T-helper 1 cell (primary cell): ENCODE measurements around the gene CFAP45.
A peak's percentile ranks its signal among the peaks of the same experiment; 100 is the strongest.

Experiments used
- DNase-seq, 5 donors: peaks; one replicate each; pipeline ENCODE4 v3.0.0-alpha.2; 2012 to 2020

Gene CFAP45

DNA sequence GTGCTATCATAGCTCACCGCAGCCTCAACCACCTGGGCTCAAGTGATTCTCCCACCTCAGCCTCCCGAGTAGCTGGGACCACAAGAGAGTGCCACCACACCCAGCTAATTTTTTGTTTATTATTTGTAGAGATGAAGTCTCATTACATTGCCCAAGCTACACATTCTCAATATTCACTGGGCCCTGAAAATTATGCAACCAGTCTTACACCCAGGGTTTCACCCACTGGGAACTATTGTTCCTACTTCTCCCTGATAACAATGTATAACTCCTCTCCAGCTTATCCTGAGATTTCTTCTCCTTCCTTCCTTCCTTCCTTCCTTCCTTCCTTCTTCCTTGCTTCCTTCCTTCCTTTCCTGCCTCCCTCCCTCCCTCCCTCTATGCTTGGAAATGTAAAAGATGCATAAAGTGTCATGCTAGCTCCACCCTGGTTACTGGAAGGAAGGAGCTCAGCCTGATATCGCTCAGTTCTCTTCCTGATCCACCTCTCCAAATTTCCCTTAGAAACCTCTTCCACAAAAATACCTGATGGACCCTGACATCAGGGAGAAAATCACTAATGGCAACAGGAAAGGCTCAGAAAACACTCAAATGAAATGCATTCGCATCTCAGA, 26.3 kb downstream of the CFAP45 start:
- no peak for DNase-seq

DNA sequence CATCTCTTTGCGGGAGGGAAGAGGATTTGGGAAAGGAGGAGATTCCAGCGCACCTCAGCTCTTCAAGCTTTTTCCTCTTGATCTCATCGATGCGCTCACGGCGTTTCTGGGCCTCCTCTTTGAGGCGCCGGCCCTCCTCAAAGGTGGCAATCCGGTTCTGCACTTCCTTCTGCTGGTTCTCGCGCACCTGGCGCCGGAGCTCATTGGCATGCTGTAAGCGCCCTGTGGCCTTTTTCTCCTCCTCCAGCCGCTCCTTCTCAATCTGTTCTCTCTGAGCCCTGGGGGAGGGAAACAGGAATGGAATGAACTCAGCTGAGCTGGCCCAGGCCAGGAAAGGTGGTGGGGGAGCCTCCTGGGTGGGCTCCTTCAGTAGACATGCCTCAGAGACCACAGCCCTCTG, 27.1 kb downstream of the CFAP45 start:
- no peak for DNase-seq

DNA sequence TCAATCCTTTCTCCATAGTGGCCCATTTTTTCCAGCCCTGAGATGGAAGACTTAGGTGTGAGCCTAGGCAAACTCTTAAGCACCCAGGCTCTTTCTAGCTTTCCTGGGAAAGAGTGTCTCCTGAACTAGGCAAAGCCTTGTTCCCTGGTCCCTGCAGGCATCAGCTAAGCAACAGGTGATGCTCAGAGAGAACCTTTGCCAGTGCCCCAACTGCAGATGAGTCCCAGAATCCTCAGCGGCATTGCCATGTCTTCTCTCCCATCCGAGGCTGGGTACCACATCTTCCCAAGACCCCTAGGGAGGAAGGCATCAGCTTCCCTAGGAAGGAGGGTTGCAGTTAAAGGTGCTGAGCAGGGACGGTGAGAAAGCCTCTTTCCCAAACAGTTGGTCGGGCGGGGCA, 29.3 kb downstream of the CFAP45 start:
- DNase-seq = no peak

DNA sequence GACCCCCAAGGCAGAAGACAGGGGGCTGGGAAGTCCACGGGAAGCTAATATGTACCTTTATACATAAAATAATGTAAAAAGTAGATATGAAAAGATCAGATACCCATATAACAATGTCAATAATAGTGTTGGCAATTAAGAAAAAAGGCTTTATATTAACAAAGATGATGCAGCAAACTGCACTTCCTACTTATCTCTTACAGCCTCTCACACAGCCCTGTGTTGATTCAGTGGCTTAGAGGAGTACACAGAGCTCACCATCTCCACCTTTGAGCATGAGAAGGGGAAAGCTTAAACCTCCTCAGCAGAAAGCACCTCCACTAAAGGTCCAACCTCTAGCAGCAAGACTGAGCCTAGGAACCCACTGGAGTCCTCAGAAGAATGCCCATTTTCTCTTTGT, 30.4 kb downstream of the CFAP45 start:
- DNase-seq = no peak

DNA sequence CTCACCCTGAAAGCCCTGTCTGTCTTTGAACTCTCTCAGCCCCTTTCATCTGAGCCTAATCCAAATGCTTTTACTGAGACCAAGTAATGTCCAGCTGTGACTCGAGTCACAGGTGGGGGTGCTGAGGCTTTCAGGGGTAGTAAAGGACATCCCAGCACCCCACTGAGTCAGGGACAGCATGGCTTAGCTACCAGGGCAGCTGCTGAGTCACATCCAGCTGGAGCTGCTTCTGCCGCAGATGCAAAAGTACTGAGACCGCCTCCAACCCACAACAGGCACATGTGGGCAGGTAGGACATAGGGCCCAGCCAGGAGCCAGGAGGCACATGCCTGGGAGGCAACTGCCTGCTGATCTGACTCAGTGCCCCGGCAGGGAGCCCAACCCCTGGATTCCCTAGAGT, 30.8 kb downstream of the CFAP45 start:
- no peak for DNase-seq

DNA sequence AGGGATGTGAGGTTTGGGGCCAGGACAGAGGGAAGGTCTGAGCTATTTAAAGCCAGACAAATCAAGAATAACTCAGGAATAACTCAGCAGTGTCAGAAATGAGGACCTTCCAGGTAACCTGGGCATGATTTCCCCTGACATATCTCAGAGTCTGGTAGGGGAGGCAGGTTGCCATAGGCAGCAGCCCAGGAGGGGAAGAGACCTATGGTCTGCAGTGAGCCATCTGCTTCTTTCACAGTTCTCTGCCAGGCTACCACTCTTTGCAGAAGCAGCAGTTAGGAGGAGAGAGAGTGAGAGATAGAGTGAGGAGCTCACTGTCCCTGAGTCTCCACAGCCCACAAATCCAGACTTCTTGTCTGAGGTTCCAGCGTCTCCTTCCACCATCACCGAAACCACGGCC, 31.2 kb downstream of the CFAP45 start:
- DNase-seq = no peak

DNA sequence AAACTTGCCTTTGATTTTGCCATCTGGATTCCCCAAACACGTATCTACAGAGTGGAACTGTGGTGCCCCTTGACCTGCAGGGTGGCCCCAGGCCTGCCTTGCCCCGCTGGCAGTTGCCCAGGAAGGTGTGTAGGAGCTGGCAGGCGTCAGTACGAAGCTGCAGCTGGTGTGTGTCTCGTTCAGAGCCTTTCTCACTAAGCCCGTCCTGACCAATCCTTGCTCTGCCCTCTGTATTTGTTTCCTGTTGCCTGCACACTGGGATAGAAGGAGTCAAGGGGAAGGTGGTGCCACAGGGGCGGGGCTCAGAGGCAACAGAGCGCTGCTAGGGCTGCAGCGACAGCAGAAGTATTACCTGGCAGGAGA, 32.3 kb downstream of the CFAP45 start:
- no peak for DNase-seq

DNA sequence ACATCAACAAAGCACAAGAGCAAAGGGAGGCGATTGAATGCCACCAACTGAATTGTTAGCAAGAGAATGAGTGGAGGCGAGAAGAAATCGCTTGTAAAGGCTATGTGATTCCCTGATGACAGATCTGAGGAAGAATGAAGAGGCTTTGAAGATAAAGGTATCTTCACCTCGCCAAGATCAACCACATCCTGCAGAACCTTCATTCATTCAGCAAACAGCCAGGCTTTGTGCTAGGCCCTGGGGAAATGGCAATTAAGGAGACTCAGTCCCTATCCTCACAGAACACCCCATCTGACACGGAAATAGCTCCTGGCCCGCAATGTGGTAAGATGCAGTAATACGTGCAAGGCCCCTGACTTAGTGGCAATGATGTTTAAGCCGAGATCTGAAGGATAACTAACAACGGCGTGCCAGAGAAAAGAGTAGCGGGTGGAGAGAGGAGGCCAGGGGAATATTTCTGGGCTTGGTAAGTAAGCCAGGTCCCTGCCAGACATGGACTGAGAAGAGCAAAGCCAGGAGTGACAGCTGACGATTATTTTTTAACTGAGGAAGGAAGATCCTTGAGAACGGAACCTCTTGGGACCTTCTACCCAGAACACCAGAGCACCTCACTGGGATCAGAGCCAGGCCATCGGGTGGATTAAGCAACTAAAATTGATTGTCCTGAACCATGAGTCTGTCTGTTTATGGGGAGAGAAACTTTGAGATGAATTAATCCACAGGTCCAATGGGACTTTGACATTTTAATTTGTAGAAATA, 32.9 kb downstream of the CFAP45 start:
- DNase-seq = no peak

DNA sequence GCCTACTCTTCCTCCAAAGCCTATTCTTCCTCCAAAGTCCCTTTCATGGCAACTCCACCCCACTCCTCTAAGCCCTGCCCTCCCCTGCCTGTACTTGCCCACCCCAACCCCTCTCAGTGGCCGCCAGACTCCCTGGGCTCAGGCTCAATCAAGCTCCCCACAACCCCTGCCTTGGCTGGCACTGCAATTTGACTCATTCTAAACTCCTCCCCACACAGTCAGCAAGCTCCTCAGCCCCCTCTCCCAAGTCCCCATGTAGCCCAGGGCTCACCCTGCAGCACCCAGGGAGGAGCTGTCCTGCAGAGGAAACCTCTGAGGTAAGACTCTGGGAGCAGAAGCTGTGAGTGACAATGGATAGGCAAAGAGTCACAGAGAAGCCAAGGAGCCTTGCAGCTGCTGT, 33.9 kb downstream of the CFAP45 start:
- no peak for DNase-seq

DNA sequence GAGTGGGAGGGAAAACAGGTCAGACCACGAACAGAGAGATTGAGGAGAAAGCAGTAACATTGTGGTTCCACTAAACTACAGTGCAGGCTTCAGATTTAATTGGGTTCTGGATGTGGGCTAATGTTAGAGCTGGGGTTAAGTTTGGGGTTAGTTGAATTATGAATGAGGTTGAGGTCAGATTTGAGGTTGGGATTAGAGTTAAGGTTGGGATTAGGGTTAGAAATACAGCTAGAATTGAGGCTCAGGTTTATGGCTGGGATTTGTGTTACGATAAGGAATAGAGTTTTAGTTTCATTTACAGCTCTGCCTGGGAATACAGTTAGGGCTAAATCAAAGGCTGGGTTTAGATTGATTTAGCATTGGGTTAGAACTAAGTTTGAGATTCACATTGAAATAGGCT, 35.7 kb downstream of the CFAP45 start:
- DNase-seq = no peak

DNA sequence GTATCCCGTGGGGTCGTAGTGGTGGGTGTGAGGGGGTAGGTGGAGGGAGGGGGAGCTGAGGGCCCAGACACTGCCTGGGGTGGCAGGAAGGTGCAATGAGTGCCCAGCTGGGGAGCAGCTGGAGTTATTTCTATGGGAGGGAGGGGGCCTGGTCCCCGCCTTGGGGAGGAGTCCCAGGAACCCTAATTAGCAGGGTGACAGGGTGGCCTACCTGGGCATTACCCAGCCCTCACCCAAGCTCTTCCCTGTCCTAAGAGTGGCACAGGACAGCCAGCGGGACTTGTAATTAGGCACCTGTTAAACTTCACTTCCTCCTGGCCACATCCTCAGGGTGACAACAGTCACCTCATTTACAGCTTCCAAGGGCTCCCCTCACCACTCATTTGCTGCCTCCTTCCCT, 37.4 kb downstream of the CFAP45 start, which contains the start of gene VSIG8:
VSIG8 (minus strand) TSS at position 101 of the 400 bp plus-strand sequence. CDS start 136 bp downstream, outside the sequence.
- no peak for DNase-seq

DNA sequence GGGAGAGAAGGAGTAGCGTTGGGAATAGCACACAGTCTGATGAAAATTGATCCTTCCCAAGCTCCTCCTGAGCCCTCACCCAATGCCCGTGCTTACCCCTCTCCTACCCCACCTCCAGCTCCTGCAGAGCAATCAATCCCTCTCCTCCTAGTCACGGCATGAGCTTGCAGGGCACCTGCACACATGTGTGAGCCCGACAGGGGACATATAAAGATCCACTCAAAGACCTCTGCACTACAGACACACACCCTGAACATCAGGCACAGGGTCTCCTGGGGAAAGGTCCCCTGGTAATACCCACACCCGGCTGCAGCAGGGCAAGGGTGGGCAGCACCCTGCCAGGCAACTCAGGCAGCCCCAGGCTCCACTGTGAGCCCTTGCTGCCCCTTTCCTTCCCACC, 37.9 kb downstream of the CFAP45 start:
- no peak for DNase-seq

DNA sequence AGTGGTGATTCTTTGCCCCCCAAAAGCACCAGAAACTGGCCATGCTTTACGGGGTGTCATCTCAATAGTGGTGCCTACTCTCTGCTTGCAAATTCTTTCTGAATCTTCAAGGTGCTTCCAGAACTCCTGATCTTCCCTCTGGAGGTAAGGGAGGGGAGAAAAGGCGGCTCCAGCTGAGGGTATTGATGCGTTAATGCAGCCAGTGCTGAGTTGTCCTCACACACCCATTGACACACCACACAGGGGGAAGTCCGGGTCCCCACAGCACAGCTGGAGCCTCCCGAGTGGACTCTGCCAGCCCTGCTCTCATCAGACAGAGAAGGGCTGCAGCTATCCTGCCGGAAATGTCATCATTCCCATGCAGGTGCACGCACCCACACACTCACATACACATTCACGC, 38.7 kb downstream of the CFAP45 start:
- no peak for DNase-seq

DNA sequence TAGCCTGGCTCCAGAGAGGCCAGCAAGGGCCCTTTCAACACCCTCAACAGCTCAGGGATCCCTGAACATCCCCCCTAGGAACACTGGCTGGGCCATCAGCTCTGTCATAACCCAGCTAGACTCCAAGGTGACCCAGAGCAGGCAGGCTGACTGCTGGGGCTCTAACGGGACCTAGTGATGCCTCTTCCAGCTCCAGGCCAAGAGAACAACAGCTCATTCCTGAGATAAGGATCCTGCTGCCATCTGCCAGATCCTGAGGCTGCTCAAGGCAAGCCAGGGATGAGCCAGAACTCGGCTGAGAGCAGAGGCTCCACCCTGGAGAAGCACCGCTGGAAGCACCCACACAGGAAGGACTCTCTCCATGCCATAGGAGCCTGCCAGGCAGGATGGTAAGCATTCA, 39.5 kb downstream of the CFAP45 start:
- no peak for DNase-seq

DNA sequence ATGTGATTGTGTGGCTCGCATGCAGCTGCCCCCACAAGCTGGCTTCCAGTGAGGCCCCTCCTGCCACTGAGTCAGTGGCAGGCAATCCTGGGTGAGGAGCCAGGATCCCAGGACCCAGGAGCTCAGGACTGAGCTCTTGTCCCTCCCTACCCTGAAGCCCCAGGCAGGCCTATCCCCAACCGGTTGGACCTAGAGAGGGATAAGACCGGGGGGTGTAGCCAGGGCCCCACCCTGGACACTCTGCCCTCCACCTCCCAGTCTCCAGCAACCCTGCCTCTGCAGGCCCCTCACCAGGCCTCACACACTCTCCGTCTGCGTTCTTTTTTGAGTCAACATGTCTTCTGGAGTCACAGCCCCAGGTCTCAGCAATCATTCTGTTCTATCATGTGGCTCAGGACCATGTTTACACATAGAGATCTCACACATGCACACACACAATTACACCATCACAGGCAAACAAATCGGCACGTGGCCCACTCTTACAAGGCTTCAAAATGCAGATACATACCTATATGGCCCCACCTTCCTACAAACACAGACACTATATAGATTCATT, 40.1 kb downstream of the CFAP45 start:
- no peak for DNase-seq

DNA sequence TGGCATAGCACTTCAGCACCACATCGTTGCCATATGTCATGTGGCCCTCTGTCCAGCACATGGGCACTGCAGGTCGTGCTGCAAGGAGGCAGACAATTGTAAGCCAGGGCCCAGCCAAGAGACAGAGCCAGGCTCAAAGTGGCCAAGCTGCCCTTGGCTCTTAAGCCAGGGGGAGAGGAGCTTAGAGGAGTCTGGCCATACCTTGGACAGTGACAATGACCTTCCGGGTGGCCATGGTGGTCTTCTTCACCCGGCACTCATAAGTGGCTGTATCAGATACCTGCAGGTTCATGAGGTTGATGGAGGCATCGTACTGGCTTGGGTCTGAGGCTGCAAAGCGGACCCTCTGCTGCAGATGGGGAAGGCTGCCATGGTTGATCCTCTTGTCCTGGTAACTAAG, 42.1 kb downstream of the CFAP45 start:
- DNase-seq = no peak

DNA sequence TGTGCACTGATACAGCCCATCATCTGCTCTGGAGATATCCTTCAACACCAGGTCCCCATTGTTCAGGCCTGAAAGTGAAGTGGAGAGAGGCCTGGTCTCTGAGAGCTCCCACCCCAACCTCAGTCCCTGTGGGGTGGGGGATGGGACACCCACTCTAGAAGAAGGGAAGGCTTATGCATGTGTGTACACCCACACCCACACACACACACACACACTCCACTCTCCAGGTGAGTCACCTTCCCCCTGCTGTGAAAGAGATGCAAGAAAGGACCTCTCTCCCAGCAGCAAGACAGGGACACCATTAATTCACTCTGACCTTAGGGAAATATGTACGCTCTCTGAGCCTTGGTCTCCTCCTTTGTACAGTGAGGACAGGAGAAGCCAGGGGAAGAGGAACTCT, 43.4 kb downstream of the CFAP45 start:
- DNase-seq = no peak

DNA sequence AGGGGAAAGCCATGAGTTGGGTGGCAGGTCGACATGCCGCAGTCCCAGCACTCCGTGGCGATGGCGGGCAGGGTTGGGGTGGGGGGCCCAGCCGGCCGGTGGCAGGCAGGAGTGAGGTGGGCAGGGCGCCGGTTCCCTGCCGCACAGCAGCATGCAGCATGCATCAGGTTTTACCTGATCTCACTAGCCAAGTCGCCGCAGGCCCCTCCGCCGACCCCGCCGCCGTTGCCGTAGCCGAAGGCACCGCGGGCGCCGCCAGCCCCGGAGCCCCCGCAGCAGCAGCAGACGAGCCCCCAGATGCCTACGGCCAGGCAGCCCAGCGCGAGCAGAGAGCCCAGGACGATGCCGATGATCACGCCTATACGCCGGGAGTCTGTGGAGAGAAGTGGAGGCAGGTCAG, 44.3 kb downstream of the CFAP45 start:
- no peak for DNase-seq

DNA sequence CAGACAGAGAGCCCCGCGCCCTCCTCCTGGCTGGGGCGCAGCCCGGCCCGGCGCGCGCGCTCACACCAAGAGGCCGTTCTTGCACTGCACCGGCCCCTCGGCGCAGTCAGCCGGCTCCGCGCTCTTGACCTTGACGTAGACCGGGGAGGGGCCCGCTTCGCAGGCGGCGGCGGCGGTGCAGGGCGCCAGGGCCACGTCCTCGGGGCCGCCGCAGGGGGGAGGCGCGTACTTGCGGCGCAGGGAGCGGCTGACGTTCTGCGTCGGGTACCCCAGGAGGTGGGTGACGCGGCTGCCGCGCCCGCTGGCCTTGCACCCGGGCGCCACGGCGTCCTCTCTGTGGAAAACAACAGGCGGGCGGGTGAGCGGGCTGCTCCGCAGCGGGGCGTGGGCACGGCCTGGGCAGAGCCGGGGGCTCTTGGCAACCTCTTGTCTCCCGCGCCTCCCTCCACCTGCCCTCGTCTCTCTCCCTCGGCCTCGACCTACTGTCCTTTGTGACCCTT, 45.2 kb downstream of the CFAP45 start:
- DNase-seq = peak; percentile 26 to 84 (median 45)

DNA sequence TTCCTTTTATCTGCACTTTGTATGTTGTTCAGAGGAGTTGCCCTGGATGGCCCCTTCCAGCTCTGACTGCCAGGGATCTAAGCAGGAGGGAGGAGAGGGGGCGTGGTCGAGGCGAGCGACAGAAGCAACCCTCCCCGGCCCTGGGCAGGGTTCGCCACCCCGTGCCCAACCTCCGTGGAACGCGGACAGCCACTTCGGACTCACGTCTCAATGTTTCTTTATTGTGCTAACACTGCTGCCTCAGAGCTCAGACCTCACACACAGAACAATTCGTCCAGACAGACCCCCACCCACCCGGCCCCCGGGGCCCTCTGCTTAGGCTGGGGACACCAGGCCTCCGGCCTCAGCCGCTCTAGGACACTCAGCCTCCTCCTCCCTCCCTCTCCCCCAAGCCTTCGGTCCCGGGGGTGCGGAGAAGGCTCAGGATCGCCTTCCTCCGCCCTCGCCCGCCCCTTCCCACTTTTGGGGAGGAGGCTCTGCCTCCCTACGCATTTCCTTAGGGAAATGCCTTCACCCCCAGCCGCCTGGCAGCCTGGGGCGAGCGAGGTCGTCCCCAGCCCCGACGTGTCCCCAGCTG, 45.8 kb downstream of the CFAP45 start:
- no peak for DNase-seq

DNA sequence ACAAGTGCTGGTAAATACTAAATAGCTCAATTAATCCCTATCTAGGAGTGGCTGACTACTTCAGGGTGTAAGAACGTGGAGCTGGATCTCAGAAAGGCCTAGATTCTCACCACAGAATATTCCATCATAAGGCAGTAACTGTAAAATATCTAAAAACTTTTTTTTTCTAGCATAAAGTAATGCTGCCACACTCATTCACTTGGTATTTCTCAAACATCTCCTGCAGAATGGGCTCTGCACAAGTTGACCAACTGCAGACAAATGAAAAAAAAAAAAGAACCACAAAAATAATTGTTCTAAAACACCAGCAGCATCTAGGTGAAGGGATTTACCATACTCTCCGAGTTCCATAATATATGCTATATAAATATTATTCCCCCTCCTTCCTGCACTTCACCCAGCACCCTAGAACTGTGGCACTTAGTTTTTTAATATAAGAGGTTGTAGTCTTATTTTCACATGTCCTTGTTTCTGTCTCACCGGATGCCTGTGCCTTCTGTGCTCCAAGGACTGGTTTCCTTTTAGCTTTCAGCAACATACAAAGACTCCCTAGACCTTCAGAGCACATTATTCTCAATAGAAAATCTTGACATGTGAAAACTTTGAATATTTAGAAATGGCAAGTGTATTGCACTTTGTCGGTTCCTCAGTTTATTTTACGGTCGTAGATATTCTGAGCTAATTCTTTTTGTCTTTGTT, 46.4 kb downstream of the CFAP45 start:
- no peak for DNase-seq

DNA sequence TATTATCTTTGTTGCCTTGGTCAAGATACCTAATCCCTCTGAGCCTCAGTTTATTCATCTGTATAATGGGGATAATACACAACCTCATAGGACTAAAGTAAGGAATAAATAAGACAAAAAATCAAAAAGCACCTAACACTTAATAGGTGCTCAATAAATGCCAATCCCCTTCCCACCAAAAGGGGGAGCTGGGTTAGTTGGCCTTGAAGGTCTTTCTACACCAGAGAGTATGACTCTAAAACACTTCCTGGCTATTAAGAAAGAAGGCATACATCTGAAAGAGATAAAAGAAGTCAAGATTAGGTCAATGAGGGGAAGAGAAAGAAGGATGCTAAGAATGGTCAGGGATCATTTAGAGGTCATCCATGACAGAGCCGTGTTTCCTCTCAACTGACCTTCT, 48.6 kb downstream of the CFAP45 start:
- DNase-seq = peak in 1 of 5 donors; percentile 12
